ENCODE results near the gene IRX3.

IRX3 gene

DNA sequence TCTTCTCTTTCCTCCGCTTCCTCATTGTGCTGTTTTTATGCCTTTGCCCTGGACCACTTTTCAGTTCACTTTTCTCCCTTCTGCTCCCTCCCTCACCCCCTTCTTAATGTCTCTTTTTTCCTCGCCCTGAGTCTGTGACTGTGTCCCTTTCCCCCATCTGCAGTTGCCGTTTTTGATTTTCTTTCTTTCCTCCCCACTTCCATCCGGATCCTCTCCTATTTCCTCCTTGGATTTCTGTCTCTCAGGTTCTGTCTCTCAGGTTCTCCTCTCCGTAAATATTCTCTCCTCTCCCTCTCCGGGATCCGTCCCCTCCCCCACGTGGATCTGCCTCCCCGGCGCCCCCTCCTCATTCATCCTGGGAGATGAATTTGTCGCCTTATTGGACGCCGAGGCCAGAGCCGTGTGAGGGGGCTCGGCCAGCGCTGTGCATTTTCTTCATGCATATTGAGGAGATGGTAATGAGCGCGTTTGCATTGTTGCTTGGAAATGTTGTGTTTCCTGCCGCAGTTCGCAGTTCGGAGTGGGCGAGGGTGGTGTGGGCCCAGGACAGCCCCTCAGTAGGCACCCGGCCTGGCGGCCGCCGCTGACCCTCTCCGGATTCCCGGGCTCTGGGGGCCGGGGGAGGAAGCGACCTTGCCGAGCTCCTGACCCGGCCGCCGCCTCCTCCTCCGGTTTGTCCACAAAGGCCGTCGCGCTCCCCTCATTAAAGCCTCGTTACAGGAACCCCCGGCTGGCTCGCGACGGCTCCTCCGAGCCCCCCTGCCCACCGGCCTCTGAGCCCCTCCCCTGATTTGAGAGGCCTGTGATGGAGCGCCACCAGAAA lies 4.5 kb upstream of the IRX3 start:
- DNase-seq: no peak

DNA sequence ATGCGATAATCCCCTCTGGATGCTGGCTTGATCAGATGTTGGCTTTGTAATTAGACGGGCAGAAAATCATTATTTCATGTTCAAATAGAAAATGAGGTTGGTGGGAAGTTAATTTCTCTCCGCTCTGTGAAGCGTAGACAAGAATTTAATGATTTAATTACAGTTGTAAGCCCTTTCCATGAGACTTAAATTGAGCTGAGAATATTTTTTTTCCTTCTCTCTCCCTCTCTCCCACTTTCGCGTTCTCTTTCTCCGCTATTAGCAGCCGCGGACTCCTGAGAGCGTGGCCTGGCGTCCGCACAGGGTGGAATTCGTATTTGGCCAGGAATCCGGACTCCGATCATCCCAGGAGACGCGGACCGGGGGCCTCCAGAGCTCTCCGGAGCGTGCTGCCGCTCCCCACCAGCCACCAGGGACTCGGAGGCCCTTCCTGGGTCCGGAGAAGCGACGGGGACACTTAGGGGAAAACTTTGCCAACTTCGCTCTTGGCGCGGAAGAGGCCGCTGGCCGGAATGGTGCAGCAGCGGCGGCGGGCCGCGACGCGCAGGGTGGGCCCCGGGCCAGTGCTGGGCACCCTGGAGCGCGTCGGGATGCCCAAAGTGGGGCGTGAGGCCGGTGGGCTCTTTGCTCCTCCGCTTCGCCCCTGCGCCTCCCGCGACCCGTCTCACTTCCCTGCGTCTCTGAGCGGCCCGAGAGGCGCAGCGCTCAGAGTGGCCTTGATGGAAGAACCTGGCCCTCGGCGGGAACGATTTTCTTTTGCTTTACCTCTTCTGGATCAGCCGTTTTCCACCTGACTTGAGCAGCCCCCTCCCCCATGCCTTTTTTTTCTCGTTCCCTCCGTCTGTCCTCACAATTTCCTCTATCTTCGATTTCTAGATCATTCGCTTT lies 3.6 kb upstream of the IRX3 start:
- no peak for DNase-seq

DNA sequence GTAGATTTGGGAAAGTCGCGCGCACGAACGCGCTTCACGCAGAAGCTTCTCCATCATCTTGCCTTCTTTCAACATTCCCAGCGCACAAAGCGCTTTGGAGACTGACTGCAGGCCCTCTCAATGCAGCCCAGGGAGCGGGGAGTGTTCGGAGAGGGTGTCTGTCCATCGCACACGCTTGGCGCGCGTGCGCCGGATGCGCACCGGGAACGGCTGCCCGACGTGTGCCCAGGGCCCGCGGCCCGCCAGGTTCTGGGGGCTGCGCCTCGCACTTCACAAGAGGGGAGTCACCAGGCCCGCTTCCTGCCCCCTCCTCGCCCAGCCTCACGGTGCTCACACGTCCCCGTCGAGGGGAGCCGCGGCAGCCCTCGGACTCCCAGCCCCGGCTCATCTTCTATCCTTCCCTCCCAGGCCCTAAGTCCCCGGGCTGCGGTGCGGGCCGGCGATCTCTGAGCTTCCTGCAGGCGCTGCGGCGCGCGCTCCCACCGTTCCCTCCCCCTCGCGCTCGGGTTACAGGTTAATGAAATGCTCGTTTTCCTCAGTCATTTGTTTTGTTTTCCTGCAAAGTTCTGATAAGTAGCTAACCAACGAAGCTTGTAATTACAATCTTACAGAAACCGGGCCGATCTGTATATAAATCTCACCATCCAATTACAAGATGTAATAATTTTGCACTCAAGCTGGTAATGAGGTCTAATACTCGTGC lies 2.8 kb upstream of the IRX3 start:
- DNase-seq: no peak

DNA sequence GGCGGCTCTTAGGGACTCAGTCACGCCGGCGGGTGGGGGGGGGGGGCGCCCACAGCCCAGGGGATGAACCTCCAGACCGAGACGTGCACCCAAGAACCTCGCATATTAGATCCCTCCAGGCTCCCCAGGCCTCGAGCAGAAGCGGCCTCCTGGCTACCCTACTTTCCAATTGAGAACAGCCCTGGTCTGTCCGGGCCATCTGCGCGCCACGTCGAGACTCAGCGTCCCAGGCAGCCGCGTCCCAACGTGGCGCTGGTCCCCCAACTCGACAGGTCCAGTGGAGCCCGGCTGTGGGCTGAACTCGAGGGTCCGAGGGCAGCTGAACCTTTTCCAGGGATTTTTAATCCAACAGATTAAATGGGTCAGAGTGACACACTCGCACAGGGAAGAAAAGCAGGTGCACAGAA lies 2.3 kb upstream of the IRX3 start:
- DNase-seq: no peak

DNA sequence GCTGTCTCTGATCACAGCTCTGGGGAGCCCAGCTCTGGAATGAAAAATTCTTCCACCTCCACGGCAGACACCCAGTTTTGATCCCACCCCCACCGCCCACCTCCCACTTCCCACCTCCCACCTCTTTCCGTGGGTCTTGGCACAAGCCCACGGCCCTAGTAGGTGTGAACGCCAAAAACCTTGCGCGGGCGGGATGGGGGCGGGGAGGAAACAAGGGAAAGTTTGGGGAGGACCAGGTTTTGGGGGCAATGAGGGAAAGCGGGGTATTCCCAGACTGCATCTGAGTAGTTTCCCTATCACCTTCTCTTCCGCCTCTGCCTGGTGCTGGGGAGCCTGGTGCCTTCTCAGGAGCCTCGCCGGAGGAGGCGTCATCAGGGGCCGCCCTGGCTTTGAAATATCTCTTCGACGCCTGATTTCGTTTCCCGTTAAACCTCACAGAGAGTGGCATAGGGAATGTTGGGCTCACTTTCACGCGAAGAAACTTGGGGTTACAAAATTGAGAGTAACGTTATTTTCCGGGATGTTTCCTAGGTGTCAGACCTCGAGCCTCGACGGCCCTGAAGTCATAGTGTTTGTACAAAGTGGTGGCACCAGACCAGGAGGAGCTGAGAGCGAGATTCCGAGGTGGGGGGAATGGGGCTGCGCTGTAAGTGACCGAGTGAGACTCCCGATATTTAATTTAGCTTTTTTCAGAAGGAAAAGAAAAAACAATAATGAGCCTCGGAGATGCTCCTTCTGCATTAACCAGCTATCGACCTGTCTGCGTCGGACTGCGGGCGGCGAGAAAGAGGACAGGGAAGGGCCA lies 1.6 kb upstream of the IRX3 start:
- no peak for DNase-seq

DNA sequence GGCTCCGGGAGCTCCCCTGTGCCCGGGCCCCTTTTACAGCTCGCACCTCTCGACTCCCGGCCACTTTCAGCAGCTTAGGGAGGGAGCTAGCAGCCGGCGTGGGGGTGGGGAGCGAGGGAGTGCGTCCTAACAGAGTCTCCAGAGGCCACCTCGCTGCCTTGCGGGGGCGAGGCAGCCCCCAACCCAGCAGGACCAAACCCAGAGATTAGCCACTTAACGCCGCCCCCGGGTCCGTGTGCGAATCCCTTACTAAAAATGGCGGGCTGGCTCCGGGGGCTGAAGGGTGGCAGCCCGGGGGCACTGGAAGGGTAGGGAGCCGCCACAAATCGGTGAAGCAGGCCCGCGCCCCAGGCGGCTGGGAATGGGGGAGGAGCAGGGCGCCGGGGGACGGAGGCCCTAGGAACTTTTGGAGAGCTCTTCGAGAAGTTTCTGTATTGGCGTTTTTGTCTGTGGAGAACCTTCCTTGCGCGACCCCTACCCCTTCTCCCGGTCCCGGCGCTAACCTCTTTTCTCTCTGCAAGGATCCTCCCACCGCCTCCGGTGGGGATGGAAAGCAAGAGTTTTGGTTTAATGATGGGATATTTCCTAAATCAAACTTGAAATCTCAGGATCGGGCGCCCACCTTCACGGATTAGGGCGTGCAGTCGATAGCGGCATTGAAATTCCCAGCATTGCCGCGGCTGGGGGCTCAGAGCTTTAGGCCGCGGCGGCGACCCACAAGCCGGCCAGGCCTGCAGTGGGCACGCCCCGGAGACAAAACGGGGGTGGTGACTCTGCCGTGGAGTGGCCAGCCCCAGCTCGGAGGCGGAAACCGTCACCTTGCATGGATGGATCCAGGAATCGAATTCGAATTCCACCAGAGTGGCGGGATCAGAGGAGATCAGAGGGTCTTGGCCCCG lies 793 bp upstream of the IRX3 start:
- DNase-seq: no peak

DNA sequence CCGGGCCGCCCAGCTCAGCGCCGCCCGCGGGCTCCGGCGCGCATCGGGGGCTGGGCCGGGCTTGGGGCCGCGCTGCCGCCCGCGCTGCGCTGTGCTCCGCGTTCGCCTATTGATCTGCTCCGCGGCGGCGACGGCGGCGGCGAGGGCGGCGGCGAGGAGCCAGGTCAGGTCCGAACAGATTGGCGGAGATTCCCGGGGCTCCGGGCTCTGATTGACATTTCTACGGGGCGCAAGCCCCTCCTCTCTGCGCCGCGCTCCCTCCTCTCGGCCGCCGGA lies 559 bp downstream of the IRX3 start:
- DNase-seq: no peak

DNA sequence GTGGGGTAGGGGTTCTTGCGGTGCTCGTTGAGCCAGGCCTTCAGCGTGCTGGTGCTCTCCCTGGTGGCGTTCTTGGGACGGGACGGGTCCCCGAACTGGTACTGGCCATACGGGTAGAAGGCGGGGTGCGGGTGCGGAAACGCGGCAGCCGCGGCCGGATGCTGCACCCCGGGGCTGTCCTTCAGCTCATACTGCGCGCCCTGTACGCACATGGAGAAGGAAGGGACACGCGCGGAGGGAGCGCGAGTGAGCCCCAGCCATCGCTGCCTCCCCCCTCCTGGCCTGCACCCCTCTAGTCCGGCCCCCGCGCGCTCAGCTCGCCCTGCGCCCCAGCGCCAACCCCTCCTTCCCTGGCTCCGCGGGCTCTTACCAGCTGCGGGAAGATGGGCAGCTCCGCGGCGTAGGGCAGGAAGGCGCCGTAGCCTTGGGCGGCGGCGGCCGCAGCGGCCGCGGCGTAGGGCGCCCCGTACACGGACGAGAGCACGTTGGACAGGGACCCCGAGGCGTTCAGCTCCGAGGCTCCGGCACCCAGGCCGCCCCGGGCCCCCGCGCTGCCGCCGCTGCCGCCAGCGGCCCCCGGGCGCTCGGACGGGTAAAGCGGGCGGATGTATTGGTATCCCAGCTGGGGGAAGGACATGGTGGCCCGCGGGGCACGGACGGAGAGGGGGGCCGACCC lies 1.0 kb downstream of the IRX3 start:
- DNase-seq: no peak

DNA sequence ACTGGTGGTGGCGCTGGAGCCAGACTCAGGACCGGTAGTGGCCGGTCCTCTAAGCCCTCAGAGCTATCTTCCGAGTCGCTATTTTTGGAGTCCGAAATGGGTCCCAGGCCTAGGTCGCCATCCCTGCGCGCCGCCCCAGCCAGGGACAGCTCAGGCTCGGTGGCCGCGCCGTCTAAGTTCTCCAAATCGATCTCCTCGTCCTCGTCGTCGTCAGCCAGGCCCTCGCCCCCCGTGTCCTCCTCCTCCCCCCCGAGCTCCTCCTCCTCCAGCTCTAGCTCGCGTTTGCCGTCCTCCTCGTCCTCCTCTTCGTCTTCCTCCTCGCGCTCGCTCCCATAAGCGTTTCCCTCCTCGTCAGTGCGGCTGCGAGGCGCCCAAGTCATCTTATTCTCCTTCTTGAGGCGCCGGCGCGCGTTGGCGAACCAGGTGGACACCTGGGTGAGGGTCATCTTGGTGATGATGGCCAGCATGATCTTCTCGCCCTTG lies 1.6 kb downstream of the IRX3 start:
- no peak for DNase-seq

DNA sequence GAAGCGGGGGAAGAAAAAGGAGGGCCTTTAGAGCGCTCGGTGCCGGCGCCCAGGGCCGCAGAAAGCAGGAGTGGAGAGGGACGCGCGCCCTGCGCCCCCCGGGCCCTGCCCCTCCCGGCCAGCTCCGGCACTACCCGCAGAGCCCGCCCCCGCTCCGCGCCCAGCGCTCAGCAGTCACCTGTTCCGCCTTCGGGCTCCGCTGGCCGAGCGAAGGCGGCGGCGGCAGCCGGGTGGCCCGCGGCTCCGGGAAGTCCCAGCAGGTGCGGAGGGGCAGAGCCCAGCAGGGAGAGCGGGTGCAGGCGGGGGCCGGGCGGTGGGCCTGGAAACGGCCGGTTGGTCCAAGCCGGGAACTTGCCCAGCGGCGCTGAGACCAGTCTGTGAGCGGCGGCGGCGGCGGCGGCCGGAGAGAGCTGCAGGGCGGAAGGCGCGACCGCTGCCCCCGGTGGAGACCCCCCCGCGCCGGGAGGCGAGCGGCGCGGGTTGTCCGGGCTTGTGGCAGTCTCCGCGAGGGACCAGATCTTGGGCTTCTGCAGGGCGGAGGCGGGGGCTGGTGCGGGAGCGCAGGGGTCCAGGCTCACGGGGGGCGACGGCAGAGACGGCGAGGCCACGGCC lies 2.2 kb downstream of the IRX3 start:
- no peak for DNase-seq

DNA sequence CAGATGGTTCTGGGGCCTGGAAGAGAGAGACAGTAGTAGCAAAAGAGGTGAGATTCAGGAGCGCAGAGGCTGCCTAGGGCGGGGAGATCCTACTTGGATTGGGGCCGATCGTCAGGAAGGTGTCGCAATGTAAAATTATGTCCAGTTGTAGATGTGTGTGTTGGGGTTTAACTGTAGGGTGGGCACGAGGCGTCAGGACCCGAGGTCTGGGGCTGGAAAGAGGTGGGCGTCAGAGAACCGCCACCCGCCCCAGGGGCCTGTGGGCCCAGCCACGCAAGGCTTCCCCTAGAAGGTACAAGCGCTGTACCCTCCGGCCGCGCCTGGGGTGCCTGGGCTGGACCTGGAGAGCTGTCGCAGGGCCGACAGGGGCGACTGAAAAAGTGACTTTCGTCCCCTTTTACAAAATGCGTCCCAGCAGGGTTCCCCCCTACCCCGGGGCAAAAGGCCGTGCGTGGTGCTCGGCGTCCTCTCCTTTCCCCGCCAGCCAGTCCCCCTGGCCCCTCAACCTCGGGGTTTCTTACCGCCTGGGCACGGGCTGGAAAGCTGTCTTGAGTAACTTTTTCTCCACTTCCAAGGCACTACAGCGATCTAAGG lies 2.8 kb downstream of the IRX3 start:
- no peak for DNase-seq

DNA sequence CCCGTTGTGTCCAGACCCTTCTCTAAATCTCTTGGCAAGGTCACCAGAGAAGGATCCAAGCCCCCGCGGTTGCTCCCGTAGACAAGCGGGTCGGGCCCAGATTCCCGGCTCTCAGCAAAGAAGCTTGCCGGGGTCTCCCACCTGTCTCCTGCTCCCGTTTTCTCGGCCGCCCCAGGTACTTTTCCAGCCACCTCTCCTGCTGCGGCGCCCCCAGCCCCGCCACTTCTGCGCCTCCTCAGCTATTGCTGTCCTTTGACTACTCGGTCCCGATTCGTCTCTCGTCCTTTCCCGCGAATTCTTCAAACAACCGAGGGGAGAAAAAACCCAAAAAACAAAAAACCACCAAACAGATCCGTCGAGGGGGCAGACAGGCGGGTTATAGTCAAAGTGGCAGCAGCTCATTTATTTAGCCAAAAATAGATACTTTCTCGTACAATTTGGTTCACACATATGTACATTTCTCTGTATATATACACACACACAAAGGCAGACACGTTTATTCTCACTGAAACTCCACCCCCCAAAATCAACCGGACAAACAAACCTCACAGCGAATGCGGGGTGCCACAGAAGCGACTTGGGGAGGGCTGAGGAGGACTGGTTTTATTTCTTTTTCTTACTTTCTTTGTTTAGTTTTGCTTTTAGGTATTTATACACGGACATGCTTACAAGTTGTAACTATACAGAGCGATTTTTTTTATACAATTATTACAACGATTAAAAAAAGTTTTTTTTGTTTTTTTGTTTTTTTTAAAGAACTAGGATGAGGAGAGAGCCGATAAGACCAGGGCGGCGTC lies 3.5 kb downstream of the IRX3 start:
- DNase-seq: no peak

DNA sequence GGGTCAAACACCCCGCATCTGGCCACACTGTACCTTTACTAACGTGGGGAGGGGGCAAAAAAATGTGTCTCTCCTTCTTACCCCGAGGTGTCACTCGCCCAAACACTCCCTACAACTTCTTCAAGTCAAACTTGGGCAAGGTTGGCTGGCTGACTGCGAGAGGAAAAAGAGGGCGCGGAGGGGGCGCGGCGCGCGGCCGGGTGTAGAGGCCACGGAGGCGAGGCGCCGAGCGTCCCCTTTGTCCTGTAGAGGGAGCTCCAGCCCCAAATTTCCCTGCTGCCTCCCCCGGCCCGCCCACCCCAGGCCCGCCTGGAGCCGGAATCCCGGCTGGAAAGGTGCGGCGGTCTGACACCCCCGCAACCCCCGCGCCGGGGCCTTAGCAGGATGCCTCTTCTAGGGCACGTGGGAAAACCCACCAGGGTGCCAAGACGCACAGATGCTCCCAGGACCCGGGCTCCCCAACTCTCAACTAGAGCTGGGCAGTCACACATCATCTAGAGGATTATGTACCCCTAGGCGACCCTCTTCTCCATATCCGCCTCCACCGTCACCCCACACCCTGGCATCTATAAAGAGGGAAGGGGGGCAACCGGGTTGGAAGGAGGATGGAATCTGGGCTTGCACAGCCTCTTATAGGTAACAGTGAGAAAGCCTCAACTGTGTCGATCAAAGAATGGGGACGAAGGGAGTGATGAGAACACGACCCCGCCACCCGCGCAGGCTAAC lies 4.2 kb downstream of the IRX3 start:
- no peak for DNase-seq

DNA sequence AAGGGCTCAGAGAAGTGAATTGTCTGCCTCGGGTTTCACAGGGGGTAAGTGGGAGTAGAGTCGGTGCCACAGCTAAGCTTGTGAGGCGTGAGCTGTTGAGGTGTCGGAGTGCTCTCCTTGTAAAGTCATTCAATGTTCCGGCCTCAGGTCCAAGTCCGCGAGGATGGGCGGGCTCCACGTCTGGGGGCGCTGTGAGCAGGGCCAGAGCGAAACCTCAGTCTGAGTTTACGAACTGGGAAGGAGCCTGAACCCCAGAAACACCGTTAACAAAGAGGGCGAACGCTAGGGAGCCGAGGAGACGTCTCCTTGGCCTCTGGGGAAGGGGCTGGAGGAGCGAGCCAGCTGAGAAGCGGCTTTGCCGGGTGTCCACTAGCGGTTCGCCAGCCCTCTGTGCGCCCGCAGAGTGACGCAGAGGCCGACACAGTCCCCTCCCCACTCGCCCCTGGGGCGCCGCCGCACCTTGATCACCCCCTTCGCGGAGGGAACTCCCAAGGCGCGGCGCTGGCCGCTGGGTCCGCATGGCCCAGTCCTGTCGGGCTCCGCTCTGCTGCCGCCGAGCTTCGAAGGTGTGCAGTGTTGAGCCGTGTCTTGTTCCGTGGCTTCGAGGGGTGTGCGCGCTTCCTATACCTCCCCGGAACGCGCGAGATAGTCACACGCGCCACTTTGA lies 4.9 kb downstream of the IRX3 start:
- DNase-seq: no peak

DNA sequence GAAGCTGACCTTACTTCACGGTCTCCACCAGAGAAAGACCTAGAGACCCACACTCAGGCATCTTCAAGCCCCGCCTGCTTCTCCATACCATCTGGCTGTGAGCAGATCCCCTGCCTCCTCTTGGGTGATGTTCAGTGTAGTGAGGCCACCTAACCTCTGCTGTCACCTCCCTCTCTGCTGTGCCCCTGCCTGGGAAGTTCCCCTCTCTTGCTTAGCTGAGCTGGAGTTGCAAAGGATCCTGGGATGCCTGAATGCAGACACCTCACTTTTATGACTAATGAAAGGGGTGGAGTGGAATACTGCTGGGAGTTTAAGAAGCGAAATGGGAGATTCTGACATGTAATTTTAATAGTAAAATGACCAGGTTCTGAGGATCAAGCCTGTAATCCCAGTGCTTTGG lies 5.8 kb downstream of the IRX3 start:
- no peak for DNase-seq

DNA sequence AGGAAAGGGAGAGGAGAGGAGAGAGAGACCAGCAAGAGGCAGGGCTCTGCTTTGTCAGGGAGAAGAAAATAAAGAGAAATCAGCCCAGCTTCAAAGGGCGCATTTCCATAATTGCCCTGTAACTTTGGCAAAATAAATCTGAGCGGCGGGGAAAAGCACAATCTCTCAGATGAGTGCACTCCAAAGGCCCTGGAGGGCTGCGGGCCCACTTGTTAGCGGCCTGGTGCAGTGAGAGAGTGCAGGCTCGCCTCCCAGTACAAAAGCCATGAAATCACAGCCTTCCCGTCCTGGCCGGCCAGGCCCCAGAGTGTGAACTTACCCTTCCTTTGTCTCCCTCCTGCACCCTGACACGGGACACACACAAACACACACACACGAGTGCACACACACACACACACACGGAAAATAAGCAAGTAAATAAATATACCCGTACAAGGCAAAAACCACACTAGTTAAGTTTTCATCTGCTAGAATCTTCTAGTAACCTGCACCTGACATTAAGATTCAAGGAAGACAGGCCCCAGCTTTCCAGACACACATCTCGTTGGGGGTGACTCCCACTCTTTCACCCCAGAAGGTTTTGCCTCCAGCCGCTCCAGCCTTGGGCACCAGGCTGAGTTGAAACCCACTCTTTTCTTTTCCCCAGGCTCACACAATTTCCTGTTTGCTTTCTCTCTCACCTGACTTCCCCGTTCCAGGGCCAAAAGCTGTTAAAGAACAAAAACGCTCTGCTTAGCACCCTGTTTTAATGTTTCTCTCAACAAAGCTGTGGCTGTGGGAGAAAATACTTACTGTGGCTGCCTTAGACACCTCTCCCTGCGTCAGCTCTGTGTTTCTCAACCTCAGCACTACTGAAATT lies 8.5 kb downstream of the IRX3 start:
- no peak for DNase-seq

DNA sequence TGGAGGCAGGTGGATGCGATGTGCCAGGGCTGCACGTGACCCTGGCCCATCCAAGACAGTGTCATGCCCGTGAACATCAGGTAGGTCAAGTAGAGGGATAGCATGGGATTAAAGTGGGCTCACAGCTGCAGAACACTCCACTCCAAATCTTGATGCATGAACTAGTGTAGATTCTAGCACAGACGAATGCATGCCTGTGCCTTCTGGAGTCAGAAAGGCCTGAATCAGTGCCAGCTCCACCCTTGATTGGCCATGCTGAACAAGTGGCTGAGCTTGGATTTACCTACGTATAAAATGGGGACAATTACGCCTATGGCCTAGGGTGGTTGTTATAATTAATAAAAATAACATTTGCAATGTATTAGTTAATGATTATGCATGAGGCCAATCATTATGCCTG lies 10.6 kb downstream of the IRX3 start:
- no peak for DNase-seq

All from SHP77 treated with DMSO at 0.1 percent for 48 hours (cell line).